ENCODE data around the gene BOLA1.

- TF ChIP-seq KDM5B (CRISPR knock-in tag; IDR thresholded peaks at IDR 0.05; ENCODE audit: borderline replicate concordance) (no peak), EHMT2 (IDR thresholded peaks at IDR 0.05; ENCODE audit: borderline replicate concordance, low read depth, low read length) (no peak), POLR2AphosphoS5 (IDR thresholded peaks at IDR 0.05; ENCODE audit: low read depth, low read length) (no peak), ZBTB37 (CRISPR knock-in tag; IDR thresholded peaks at IDR 0.05) (no peak), CAMTA2 (CRISPR knock-in tag; IDR thresholded peaks at IDR 0.05; ENCODE audit: borderline replicate concordance) (no peak), ZFX (CRISPR knock-in tag; IDR thresholded peaks at IDR 0.05; ENCODE audit: low read depth) (no peak), PAF1 (CRISPR knock-in tag; IDR thresholded peaks at IDR 0.05) (no peak), HNRNPH1 (optimal IDR thresholded peaks at IDR 0.05; ENCODE audit: low read depth, low read length) (no peak), HOXA7 (CRISPR knock-in tag; IDR thresholded peaks at IDR 0.05) (no peak), CTCF (CRISPR knock-in tag; IDR thresholded peaks at IDR 0.05) (no peak)
- TF ChIP-seq, protein P1, sequence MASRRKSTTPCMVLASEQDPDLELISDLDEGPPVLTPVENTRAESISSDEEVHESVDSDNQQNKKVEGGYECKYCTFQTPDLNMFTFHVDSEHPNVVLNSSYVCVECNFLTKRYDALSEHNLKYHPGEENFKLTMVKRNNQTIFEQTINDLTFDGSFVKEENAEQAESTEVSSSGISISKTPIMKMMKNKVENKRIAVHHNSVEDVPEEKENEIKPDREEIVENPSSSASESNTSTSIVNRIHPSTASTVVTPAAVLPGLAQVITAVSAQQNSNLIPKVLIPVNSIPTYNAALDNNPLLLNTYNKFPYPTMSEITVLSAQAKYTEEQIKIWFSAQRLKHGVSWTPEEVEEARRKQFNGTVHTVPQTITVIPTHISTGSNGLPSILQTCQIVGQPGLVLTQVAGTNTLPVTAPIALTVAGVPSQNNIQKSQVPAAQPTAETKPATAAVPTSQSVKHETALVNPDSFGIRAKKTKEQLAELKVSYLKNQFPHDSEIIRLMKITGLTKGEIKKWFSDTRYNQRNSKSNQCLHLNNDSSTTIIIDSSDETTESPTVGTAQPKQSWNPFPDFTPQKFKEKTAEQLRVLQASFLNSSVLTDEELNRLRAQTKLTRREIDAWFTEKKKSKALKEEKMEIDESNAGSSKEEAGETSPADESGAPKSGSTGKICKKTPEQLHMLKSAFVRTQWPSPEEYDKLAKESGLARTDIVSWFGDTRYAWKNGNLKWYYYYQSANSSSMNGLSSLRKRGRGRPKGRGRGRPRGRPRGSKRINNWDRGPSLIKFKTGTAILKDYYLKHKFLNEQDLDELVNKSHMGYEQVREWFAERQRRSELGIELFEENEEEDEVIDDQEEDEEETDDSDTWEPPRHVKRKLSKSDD (CRISPR knock-in tag; IDR thresholded peaks at IDR 0.05; ENCODE audit: low read depth): no peak
These were observed 35.0 kb downstream of the BOLA1 start for GRCh38 chr1:149934356-149934755.

Data from HepG2 (cell line).